ENCODE results near the gene NFATC4. TPM values are rescaled to one million over a fixed set of nuclear protein-coding genes. Genes with fewer than 3 reads are reported as not detected.
A peak's percentile ranks its signal among the peaks of the same experiment; 100 is the strongest.

Gene NFATC4
- total and polyA plus RNA-seq, 11 donors: 6.5 to 23.0 (median 12.5) TPM

DNA sequence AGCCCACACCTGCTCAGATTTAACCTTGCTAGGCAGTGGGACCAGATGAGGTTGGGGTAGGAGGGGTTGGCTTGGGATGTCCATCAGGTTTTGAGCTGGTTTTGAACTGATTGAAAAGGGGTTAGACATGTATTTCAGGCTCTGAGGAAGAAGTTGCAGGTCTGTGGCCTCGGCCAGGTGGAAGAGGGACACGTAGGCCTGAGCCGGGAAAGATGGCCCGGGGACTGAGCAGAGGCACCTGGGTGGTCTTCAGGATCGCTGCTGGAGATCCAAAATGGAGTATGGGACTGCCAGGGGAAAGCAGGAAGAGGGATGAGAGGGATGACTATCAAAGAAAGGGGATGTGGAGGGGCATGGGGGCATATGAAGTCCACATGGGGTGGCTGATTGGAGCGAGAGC, 38.4 kb downstream of the NFATC4 start:
- Histone ChIP-seq H3K27me3 (no peaks in the 10 kb centered on the region), H3K27ac (no peak overlapping the region), H3K4me3 (no peak overlapping the region), H3K4me1 (peaks cover 0 to 34% (median 28%) of the 10 kb centered on the region in 12 donors), H3K9me3 (no peaks in the 10 kb centered on the region), H3K36me3 (peaks cover 0 to 39% (median 28%) of the 10 kb centered on the region in 9 donors)
- 93 to 96% (median 94%) methylated on average over 6 of the region's 6 CpGs for WGBS, 4 donors
- ATAC-seq (no peak), DNase-seq (peak in 1 of 5 donors; percentile 45)
- TF ChIP-seq, protein P1, sequence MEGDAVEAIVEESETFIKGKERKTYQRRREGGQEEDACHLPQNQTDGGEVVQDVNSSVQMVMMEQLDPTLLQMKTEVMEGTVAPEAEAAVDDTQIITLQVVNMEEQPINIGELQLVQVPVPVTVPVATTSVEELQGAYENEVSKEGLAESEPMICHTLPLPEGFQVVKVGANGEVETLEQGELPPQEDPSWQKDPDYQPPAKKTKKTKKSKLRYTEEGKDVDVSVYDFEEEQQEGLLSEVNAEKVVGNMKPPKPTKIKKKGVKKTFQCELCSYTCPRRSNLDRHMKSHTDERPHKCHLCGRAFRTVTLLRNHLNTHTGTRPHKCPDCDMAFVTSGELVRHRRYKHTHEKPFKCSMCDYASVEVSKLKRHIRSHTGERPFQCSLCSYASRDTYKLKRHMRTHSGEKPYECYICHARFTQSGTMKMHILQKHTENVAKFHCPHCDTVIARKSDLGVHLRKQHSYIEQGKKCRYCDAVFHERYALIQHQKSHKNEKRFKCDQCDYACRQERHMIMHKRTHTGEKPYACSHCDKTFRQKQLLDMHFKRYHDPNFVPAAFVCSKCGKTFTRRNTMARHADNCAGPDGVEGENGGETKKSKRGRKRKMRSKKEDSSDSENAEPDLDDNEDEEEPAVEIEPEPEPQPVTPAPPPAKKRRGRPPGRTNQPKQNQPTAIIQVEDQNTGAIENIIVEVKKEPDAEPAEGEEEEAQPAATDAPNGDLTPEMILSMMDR (IDR thresholded peaks at IDR 0.05): no peak
- no peak for TF ChIP-seq POLR2A (IDR thresholded peaks at IDR 0.05)
- intact Hi-C loops (cut with DNase I): no loop called here

DNA sequence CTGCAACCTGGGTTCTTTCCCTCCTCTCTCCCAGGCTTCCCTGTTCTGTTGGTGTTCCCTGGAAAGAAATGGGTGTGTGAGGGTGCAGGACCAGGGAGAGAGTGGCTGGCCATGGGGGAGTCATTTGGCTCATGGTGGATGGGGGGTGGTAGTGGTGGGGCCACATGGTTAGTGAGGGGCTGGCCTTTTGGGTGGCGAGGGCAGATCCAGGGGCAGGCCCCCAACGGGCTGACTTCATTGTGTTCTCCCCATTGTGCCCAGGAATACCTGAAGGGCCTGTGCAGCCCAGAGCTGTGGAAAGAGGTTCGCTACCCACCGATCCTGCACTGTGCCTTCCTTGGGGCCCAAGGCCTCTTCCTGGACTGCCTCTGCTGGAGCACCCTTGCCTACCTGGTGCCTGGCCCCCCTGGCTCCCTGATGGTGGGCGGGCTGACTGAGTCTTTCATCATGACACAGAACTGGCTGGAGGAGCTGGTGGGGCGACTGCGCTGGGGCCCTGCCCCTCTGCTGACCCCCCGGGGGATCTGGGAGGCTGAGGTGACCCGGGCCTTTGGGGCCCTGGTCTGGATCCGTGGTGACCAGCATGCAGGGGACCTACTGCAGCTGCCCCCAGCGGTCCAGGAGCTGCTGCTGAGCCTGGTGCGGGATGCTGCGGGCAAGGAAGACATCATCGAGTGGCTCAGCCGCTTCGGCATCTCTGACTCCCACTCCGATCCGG, 39.8 kb downstream of the NFATC4 start:
- intact Hi-C loops (cut with DNase I): no loop called here

DNA sequence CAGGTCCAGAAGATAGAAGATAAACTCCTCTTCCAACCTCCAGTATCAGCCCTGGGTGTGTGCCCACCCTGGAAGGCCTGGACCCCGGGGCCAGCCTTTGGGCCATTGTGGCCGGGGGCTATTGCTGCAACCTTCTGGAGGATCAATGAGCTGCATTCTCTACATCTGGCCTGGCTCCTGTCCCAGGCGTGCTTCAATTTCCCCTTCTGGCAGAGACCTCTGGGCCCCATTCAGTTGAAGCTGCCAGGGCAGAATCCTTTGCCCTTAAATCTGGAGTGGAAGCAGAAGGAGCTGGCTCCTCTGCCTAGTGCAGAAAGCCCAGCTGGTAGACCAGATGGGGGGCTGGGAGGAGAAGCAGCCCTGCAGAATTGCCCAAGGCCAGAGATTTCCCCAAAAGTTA, 40.8 kb downstream of the NFATC4 start:
- WGBS, 4 donors: 67 to 76% (median 73%) methylated on average over 3 of the region's 3 CpGs
- TF ChIP-seq, protein P1 (IDR thresholded peaks at IDR 0.05): no peak
- TF ChIP-seq POLR2A (IDR thresholded peaks at IDR 0.05): no peak
- Histone ChIP-seq H3K4me3 (no peak overlapping the region), H3K27me3 (no peaks in the 10 kb centered on the region), H3K9me3 (no peaks in the 10 kb centered on the region), H3K27ac (no peak overlapping the region), H3K36me3 (peaks cover 0 to 62% (median 39%) of the 10 kb centered on the region in 9 donors), H3K4me1 (peaks cover 0 to 12% (median 7%) of the 10 kb centered on the region in 12 donors)
- intact Hi-C loops (cut with DNase I): no loop called here
- no peak for ATAC-seq
- DNase-seq: peak in 1 of 5 donors; percentile 51

More for the DNA sequence above, 39.8 kb downstream of the NFATC4 start:
- H3K4me1 ChIP-seq: peaks cover 0 to 22% (median 15%) of the 10 kb centered on the region in 12 donors
- no peak overlapping the region for H3K27ac ChIP-seq
- H3K9me3 ChIP-seq: no peaks in the 10 kb centered on the region
- DNase-seq (peak in 1 of 5 donors; percentile 29), ATAC-seq (no peak)
- peaks cover 0 to 52% (median 31%) of the 10 kb centered on the region in 9 donors for H3K36me3 ChIP-seq
- H3K27me3 ChIP-seq: no peaks in the 10 kb centered on the region
- H3K4me3 ChIP-seq: no peak overlapping the region
- TF ChIP-seq POLR2A (IDR thresholded peaks at IDR 0.05): no peak
- TF ChIP-seq, protein P1 (IDR thresholded peaks at IDR 0.05): no peak
- 93 to 95% (median 93%) methylated on average over 13 to 18 of the region's 18 CpGs for WGBS, 4 donors

DNA sequence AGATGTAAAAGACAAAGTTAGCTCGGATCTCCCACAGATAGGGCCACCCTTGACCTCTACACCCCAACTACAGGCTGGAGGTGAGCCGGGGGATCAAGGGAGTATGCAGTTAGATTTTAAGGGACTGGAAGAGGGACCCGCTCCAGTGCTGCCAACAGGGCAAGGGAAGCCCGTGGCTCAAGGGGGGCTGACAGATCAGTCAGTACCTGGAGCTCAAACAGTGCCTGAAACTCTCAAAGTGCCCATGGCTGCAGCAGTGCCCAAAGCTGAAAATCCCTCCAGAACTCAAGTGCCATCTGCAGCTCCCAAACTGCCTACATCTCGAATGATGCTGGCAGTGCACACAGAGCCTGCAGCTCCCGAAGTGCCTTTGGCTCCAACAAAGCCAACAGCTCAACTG, 41.2 kb downstream of the NFATC4 start:
- Histone ChIP-seq H3K4me3 (no peak overlapping the region), H3K36me3 (peaks cover 0 to 66% (median 43%) of the 10 kb centered on the region in 9 donors), H3K4me1 (peaks cover 0 to 8% (median 4%) of the 10 kb centered on the region in 12 donors), H3K27ac (no peak overlapping the region), H3K27me3 (no peaks in the 10 kb centered on the region), H3K9me3 (no peaks in the 10 kb centered on the region)
- ATAC-seq (no peak), DNase-seq (peak in 1 of 5 donors; percentile 18)
- intact Hi-C loops (cut with DNase I): no loop called here
- TF ChIP-seq, protein P1 (IDR thresholded peaks at IDR 0.05): no peak
- TF ChIP-seq POLR2A (IDR thresholded peaks at IDR 0.05): no peak
- WGBS, 4 donors: 82 to 91% (median 88%) methylated on average over 4 to 6 of the region's 6 CpGs
